Neural cell (in vitro differentiated cells): ENCODE results near the gene DMGDH. TPM values are rescaled to one million over a fixed set of nuclear protein-coding genes. Genes with fewer than 3 reads are reported as not detected.

Experiments used
- H2AFZ ChIP-seq: fragments of 200-600, 300-800 bp; sonication (generic), shearing (Covaris generic); 2 replicates; pipeline ENCODE4 v1.6.0; 2014; ENCODE audit warnings: low read depth, mild to moderate bottlenecking, antibody characterized with exemption, low read length, moderate library complexity
- H3F3A ChIP-seq: fragments of 200-600 bp; shearing (Covaris generic); 2 replicates; pipeline ENCODE4 v1.6.1; 2016; ENCODE audit warnings: mild to moderate bottlenecking, moderate library complexity, mixed read lengths, antibody characterized with exemption, low read length; ENCODE audit not compliant: insufficient read depth, poor library complexity, severe bottlenecking
- H3K27ac ChIP-seq: fragments of 200-600, 300-800 bp; sonication (generic), shearing (Covaris generic); 2 replicates; pipeline ENCODE4 v1.5.1; 2014; ENCODE audit warnings: mild to moderate bottlenecking, low read length, moderate library complexity
- H3K27me3 ChIP-seq: fragments of 300-800, 200-600 bp; sonication (generic), shearing (Covaris generic); 2 replicates; pipeline ENCODE4 v1.6.0; 2014; ENCODE audit warnings: mild to moderate bottlenecking, low read depth, low read length, moderate library complexity; ENCODE audit not compliant: insufficient read depth
- H3K36me3 ChIP-seq: fragments of 300-800, 200-600 bp; sonication (generic), shearing (Covaris generic); 2 replicates; pipeline ENCODE4 v1.5.1; 2014; ENCODE audit warnings: mild to moderate bottlenecking, antibody characterized with exemption, low read length, moderate library complexity; ENCODE audit not compliant: insufficient read depth
- H3K4me2 ChIP-seq: fragments of 300-800, 200-600 bp; sonication (generic), shearing (Covaris generic); 2 replicates; pipeline ENCODE4 v1.6.0; 2014; ENCODE audit warnings: mild to moderate bottlenecking, low read length
- H3K4me3 ChIP-seq: fragments of 300-800, 200-600 bp; sonication (generic), shearing (Covaris generic); 2 replicates; pipeline ENCODE4 v1.5.1; 2014; ENCODE audit warnings: mild to moderate bottlenecking, low read length, moderate library complexity
- H3K79me2 ChIP-seq: fragments of 200-600 bp; shearing (Covaris generic); replicated peaks from 2 replicates; pipeline ENCODE4 v1.6.0; 2014; ENCODE audit warnings: mild to moderate bottlenecking, low read length, moderate library complexity; ENCODE audit not compliant: insufficient read depth
- H3K9ac ChIP-seq: fragments of 300-800, 200-600 bp; sonication (generic), shearing (Covaris generic); 2 replicates; pipeline ENCODE4 v1.6.1; 2016; ENCODE audit warnings: mild to moderate bottlenecking, low read length, mixed read lengths
- H3K9me2 ChIP-seq: fragments of 200-600 bp; shearing (Covaris generic); 2 replicates; pipeline ENCODE4 v1.6.1; 2016; ENCODE audit warnings: mild to moderate bottlenecking, low read length, mixed read lengths; ENCODE audit not compliant: insufficient read depth
- H3K9me3 ChIP-seq: fragments of 200-600, 300-800 bp; sonication (generic), shearing (Covaris generic); 2 replicates; pipeline ENCODE4 v1.6.1; 2016; ENCODE audit warnings: mild to moderate bottlenecking, mixed run types, low read length, moderate library complexity, mixed read lengths
- H4K20me1 ChIP-seq: fragments of 200-600 bp; shearing (Covaris generic); 2 replicates; pipeline ENCODE4 v1.6.1; 2016; ENCODE audit warnings: mild to moderate bottlenecking, mixed run types; ENCODE audit not compliant: insufficient read depth
- CTCF ChIP-seq: fragments of 450-650 bp; IDR thresholded peaks from 2 replicates; pipeline ENCODE4 v1.5.1; 2014; ENCODE audit warnings: antibody characterized with exemption, mild to moderate bottlenecking, moderate library complexity; ENCODE audit not compliant: poor library complexity, severe bottlenecking
- EP300 ChIP-seq: fragments of 450-650 bp; conservative IDR thresholded peaks from 2 replicates; pipeline ENCODE4 v1.6.1; 2014; ENCODE audit warnings: antibody characterized with exemption, mild to moderate bottlenecking, moderate library complexity; ENCODE audit not compliant: poor library complexity, severe bottlenecking
- EZH2 ChIP-seq: fragments of 200-600, 300-800 bp; shearing (Covaris generic), sonication (generic); IDR thresholded peaks from 2 replicates; pipeline ENCODE4 v1.6.1; 2014; ENCODE audit warnings: antibody characterized with exemption, low read length, borderline replicate concordance, mild to moderate bottlenecking; ENCODE audit not compliant: insufficient read depth, poor library complexity, severe bottlenecking
- MXI1 ChIP-seq: fragments of 450-650 bp; conservative IDR thresholded peaks from 2 replicates; pipeline ENCODE4 v1.6.1; 2014; ENCODE audit warnings: antibody characterized with exemption, mild to moderate bottlenecking; ENCODE audit not compliant: poor library complexity, severe bottlenecking
- POLR2AphosphoS5 ChIP-seq: IDR thresholded peaks from 2 replicates; pipeline ENCODE4 v1.6.1; 2012
- RAD21 ChIP-seq: fragments of 450-650 bp; conservative IDR thresholded peaks from 2 replicates; pipeline ENCODE4 v1.6.1; 2014; ENCODE audit warnings: antibody characterized with exemption, mild to moderate bottlenecking, moderate library complexity
- SMC3 ChIP-seq: fragments of 450-650 bp; conservative IDR thresholded peaks from 2 replicates; pipeline ENCODE4 v1.6.1; 2014; ENCODE audit warnings: antibody characterized with exemption, mild to moderate bottlenecking, moderate library complexity; ENCODE audit not compliant: poor library complexity
- TAF1 ChIP-seq: IDR thresholded peaks from 2 replicates; pipeline ENCODE4 v1.6.1; 2012; ENCODE audit warnings: low read depth
- polyA plus RNA-seq: library from polyadenylated mRNA; depleted of rRNA; stranded (reverse); fragments of >200 nt; gene quantifications from 2 replicates; pipeline ENCODE4 v1.2.3, GENCODE V29; 2014
- TF ChIP-seq, protein P1 (sequence below): IDR thresholded peaks from 2 replicates; pipeline ENCODE4 v1.6.1; 2012; ENCODE audit warnings: borderline replicate concordance

DMGDH gene
- polyA plus RNA-seq, 1 donor from 2014 or later, result 0.93 TPM

DNA sequence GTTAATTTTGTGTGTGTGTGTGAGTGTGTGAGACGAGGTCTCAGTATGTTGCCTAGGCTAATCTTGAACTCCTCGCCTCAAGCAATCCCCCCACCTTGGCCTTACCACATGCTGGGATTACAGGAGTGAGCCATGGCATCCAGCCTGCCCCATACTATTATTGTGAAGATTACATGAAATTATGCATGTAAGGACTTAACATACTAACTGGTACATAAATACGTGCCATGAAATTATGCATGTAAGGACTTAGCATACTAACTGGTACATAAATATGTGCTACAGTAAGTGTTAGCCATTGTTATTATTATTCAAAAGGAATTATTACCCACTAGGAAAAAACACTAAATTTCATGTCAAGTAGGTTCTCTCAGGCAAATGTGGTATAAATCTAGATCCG is 16.2 kb downstream of the DMGDH start:
- Histone ChIP-seq H3K9me2 (no peaks in the 10 kb centered on the region), H3K27ac (no peak overlapping the region), H3K9me3 (no peaks in the 10 kb centered on the region), H2AFZ (no peak overlapping the region), H4K20me1 (no peaks in the 10 kb centered on the region), H3K36me3 (no peaks in the 10 kb centered on the region), H3K9ac (no peak overlapping the region), H3K4me3 (no peak overlapping the region), H3K27me3 (no peaks in the 10 kb centered on the region), H3F3A (no peaks in the 10 kb centered on the region), H3K4me2 (no peak overlapping the region), H3K79me2 (no peaks in the 10 kb centered on the region)
- TF ChIP-seq EP300, result no peak
- TF ChIP-seq, protein P1, sequence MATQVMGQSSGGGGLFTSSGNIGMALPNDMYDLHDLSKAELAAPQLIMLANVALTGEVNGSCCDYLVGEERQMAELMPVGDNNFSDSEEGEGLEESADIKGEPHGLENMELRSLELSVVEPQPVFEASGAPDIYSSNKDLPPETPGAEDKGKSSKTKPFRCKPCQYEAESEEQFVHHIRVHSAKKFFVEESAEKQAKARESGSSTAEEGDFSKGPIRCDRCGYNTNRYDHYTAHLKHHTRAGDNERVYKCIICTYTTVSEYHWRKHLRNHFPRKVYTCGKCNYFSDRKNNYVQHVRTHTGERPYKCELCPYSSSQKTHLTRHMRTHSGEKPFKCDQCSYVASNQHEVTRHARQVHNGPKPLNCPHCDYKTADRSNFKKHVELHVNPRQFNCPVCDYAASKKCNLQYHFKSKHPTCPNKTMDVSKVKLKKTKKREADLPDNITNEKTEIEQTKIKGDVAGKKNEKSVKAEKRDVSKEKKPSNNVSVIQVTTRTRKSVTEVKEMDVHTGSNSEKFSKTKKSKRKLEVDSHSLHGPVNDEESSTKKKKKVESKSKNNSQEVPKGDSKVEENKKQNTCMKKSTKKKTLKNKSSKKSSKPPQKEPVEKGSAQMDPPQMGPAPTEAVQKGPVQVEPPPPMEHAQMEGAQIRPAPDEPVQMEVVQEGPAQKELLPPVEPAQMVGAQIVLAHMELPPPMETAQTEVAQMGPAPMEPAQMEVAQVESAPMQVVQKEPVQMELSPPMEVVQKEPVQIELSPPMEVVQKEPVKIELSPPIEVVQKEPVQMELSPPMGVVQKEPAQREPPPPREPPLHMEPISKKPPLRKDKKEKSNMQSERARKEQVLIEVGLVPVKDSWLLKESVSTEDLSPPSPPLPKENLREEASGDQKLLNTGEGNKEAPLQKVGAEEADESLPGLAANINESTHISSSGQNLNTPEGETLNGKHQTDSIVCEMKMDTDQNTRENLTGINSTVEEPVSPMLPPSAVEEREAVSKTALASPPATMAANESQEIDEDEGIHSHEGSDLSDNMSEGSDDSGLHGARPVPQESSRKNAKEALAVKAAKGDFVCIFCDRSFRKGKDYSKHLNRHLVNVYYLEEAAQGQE, result no peak
- no peak for TF ChIP-seq TAF1
- no peak for TF ChIP-seq CTCF
- no peak for TF ChIP-seq EZH2
- TF ChIP-seq MXI1, result no peak
- no peak for TF ChIP-seq RAD21
- TF ChIP-seq POLR2AphosphoS5, result no peak
- no peak for TF ChIP-seq SMC3

DNA sequence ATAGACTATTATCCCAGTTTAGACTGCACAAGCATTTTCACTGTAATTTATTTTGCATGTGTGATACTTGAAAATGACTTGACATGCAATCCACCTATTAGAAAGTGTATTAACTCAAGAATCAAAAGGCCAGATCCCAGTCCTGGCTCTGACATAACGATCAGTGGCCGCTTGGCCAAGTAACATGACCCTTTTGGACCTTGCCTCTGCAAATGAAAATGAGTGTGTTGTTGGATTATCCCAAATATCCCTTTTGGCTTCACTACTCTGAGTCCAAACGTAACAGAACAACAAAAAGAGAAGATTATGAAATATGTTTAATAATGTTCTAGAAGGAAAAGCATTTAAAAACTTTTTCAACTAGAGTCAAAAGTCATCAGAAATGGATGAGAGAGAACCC is 19.0 kb downstream of the DMGDH start:
- Histone ChIP-seq H3K36me3 (no peaks in the 10 kb centered on the region), H3K27me3 (no peaks in the 10 kb centered on the region), H4K20me1 (no peaks in the 10 kb centered on the region), H3K4me2 (no peak overlapping the region), H3F3A (no peaks in the 10 kb centered on the region), H3K27ac (no peak overlapping the region), H2AFZ (no peak overlapping the region), H3K4me3 (no peak overlapping the region), H3K9ac (no peak overlapping the region), H3K9me3 (no peaks in the 10 kb centered on the region), H3K9me2 (no peaks in the 10 kb centered on the region), H3K79me2 (no peaks in the 10 kb centered on the region)
- TF ChIP-seq SMC3 (no peak), RAD21 (no peak)
- TF ChIP-seq, protein P1, result no peak
